ENCODE data around the gene LRCH1. TPM values are rescaled to one million over a fixed set of nuclear protein-coding genes. Genes with fewer than 3 reads are reported as not detected.
"Not testable (repeated sequence)": the region's sequence is repeated elsewhere in the genome, so short reads cannot be mapped to it uniquely, and the experiment has no call there.

The LRCH1 gene
- total and polyA plus RNA-seq, 2 donors from 2014 or later: 10.2 to 39.0 TPM

GRCh38 chr13:46757640-46758039 lies 204.7 kb downstream of the LRCH1 start:
- H3K36me3 ChIP-seq (ENCODE audit: control insufficient read depth in 2 of 3, insufficient read depth in 3 of 3, low read length in 3 of 3): peaks cover 0 to 7% (median 0%) of the 10 kb centered on the region in 3 donors
- intact Hi-C loops (cut with DNase I): no loop called here
- no peak overlapping the region for H3K9ac ChIP-seq (ENCODE audit: low read length in 3 of 3)
- no peak overlapping the region for H3K4me3 ChIP-seq (ENCODE audit: low read length in 3 of 3)
- no peak for DNase-seq
- H3K27me3 ChIP-seq (ENCODE audit: control insufficient read depth, insufficient read depth, low read length): no peaks in the 10 kb centered on the region
- no peak for FAIRE-seq
- H3K9me3 ChIP-seq (ENCODE audit: control insufficient read depth in 2 of 3, insufficient read depth in 1 of 3, low read length in 3 of 3): no peaks in the 10 kb centered on the region
- no peak for TF ChIP-seq CTCF (IDR thresholded peaks at IDR 0.05; ENCODE audit: borderline replicate concordance, extremely low read depth, insufficient read depth)
- H3K4me1 ChIP-seq (ENCODE audit: control insufficient read depth in 2 of 3, insufficient read depth in 2 of 3, low read depth in 1 of 3, low read length in 3 of 3): peaks cover 0 to 3% (median 0%) of the 10 kb centered on the region in 3 donors
- H3K27ac ChIP-seq (ENCODE audit: low read depth in 2 of 2, low read length in 2 of 2): no peak overlapping the region

- Histone ChIP-seq H3K27me3 (ENCODE audit: control insufficient read depth, insufficient read depth, low read length) (no peaks in the 10 kb centered on the region), H3K9ac (ENCODE audit: low read length in 3 of 3) (no peak overlapping the region), H3K36me3 (ENCODE audit: control insufficient read depth in 2 of 3, insufficient read depth in 3 of 3, low read length in 3 of 3) (no peaks in the 10 kb centered on the region), H3K27ac (ENCODE audit: low read depth in 2 of 2, low read length in 2 of 2) (no peak overlapping the region), H3K4me3 (ENCODE audit: low read length in 3 of 3) (no peak overlapping the region), H3K4me1 (ENCODE audit: control insufficient read depth in 2 of 3, insufficient read depth in 2 of 3, low read depth in 1 of 3, low read length in 3 of 3) (peaks cover 0 to 3% (median 0%) of the 10 kb centered on the region in 3 donors), H3K9me3 (ENCODE audit: control insufficient read depth in 2 of 3, insufficient read depth in 1 of 3, low read length in 3 of 3) (no peaks in the 10 kb centered on the region)
- no peak for TF ChIP-seq CTCF (IDR thresholded peaks at IDR 0.05; ENCODE audit: borderline replicate concordance, extremely low read depth, insufficient read depth)
- DNase-seq (peak in 1 of 5 donors; percentile 24), FAIRE-seq (no peak)
- intact Hi-C loops (cut with DNase I): no loop called here
These were observed 206.9 kb downstream of the LRCH1 start for GRCh38 chr13:46759846-46760245.

GRCh38 chr13:46761174-46761573 lies 208.2 kb downstream of the LRCH1 start:
- Histone ChIP-seq H3K9me3 (ENCODE audit: control insufficient read depth in 2 of 3, insufficient read depth in 1 of 3, low read length in 3 of 3) (no peaks in the 10 kb centered on the region), H3K4me3 (ENCODE audit: low read length in 3 of 3) (no peak overlapping the region), H3K36me3 (ENCODE audit: control insufficient read depth in 2 of 3, insufficient read depth in 3 of 3, low read length in 3 of 3) (no peaks in the 10 kb centered on the region), H3K27me3 (ENCODE audit: control insufficient read depth, insufficient read depth, low read length) (no peaks in the 10 kb centered on the region), H3K4me1 (ENCODE audit: control insufficient read depth in 2 of 3, insufficient read depth in 2 of 3, low read depth in 1 of 3, low read length in 3 of 3) (peaks cover 0 to 3% (median 0%) of the 10 kb centered on the region in 3 donors), H3K9ac (ENCODE audit: low read length in 3 of 3) (no peak overlapping the region), H3K27ac (ENCODE audit: low read depth in 2 of 2, low read length in 2 of 2) (no peak overlapping the region)
- no peak for TF ChIP-seq CTCF (IDR thresholded peaks at IDR 0.05; ENCODE audit: borderline replicate concordance, extremely low read depth, insufficient read depth)
- no peak for DNase-seq
- no peak for FAIRE-seq
- intact Hi-C loops (cut with DNase I): no loop called here

GRCh38 chr13:46761866-46762265 lies 208.9 kb downstream of the LRCH1 start:
- intact Hi-C loops (cut with DNase I): no loop called here

GRCh38 chr13:46769925-46770324 lies 217.0 kb downstream of the LRCH1 start:
- DNase-seq; H3K9me3 ChIP-seq (ENCODE audit: control insufficient read depth in 2 of 3, insufficient read depth in 1 of 3, low read length in 3 of 3); H3K27me3 ChIP-seq (ENCODE audit: control insufficient read depth, insufficient read depth, low read length); H3K4me3 ChIP-seq (ENCODE audit: low read length in 3 of 3); H3K9ac ChIP-seq (ENCODE audit: low read length in 3 of 3); intact Hi-C loops (cut with DNase I); FAIRE-seq; H3K4me1 ChIP-seq (ENCODE audit: control insufficient read depth in 2 of 3, insufficient read depth in 2 of 3, low read depth in 1 of 3, low read length in 3 of 3); H3K27ac ChIP-seq (ENCODE audit: low read depth in 2 of 2, low read length in 2 of 2): not testable (repeated sequence)
- peaks cover 0 to 25% (median 7%) of the 10 kb centered on the region in 3 donors for H3K36me3 ChIP-seq (ENCODE audit: control insufficient read depth in 2 of 3, insufficient read depth in 3 of 3, low read length in 3 of 3)

More at GRCh38 chr13:46761866-46762265, 208.9 kb downstream of the LRCH1 start:
- FAIRE-seq (no peak), DNase-seq (no peak)
- Histone ChIP-seq H3K9ac (ENCODE audit: low read length in 3 of 3) (no peak overlapping the region), H3K9me3 (ENCODE audit: control insufficient read depth in 2 of 3, insufficient read depth in 1 of 3, low read length in 3 of 3) (no peaks in the 10 kb centered on the region), H3K36me3 (ENCODE audit: control insufficient read depth in 2 of 3, insufficient read depth in 3 of 3, low read length in 3 of 3) (no peaks in the 10 kb centered on the region), H3K4me1 (ENCODE audit: control insufficient read depth in 2 of 3, insufficient read depth in 2 of 3, low read depth in 1 of 3, low read length in 3 of 3) (peaks cover 0 to 3% (median 0%) of the 10 kb centered on the region in 3 donors), H3K27ac (ENCODE audit: low read depth in 2 of 2, low read length in 2 of 2) (no peak overlapping the region), H3K27me3 (ENCODE audit: control insufficient read depth, insufficient read depth, low read length) (no peaks in the 10 kb centered on the region), H3K4me3 (ENCODE audit: low read length in 3 of 3) (no peak overlapping the region)
- TF ChIP-seq CTCF (IDR thresholded peaks at IDR 0.05; ENCODE audit: borderline replicate concordance, extremely low read depth, insufficient read depth): no peak

Measured in kidney (tissue), 14 donors.